ENCODE data around the gene NFAM1.
A peak's percentile ranks its signal among the peaks of the same experiment; 100 is the strongest.

The NFAM1 gene

GRCh38 chr22:42383851-42384417 lies 48.3 kb downstream of the NFAM1 start:
- DNase-seq (ENCODE audit: low read depth in 2 of 2) = no peak

GRCh38 chr22:42383287-42383686 lies 48.9 kb downstream of the NFAM1 start:
- DNase-seq (ENCODE audit: low read depth in 2 of 2) = no peak

GRCh38 chr22:42380769-42381551 lies 51.2 kb downstream of the NFAM1 start:
- no peak for DNase-seq (ENCODE audit: low read depth in 2 of 2)

GRCh38 chr22:42379966-42380537 lies 52.2 kb downstream of the NFAM1 start:
- DNase-seq (ENCODE audit: low read depth in 2 of 2) = no peak

- no peak for DNase-seq (ENCODE audit: low read depth in 2 of 2)
Observed at GRCh38 chr22:42376711-42377554, 55.3 kb downstream of the NFAM1 start.

GRCh38 chr22:42375982-42376381 lies 56.2 kb downstream of the NFAM1 start:
- no peak for DNase-seq (ENCODE audit: low read depth in 2 of 2)

- no peak for DNase-seq (ENCODE audit: low read depth in 2 of 2)
Observed at GRCh38 chr22:42372976-42373375, 59.2 kb downstream of the NFAM1 start.

- DNase-seq (ENCODE audit: low read depth in 2 of 2) = no peak
Observed at GRCh38 chr22:42371501-42371900, 60.7 kb downstream of the NFAM1 start.

GRCh38 chr22:42371099-42371498 lies 61.1 kb downstream of the NFAM1 start:
- DNase-seq (ENCODE audit: low read depth in 2 of 2) = no peak

- peak; percentile 75 to 78 for DNase-seq (ENCODE audit: low read depth in 2 of 2)
Observed at GRCh38 chr22:42369250-42370041, 62.8 kb downstream of the NFAM1 start.

- DNase-seq (ENCODE audit: low read depth in 2 of 2) = peak in 1 of 2 donors; percentile 7
Observed at GRCh38 chr22:42368379-42369249, 63.6 kb downstream of the NFAM1 start.

- no peak for DNase-seq (ENCODE audit: low read depth in 2 of 2)
Observed at GRCh38 chr22:42367980-42368378, 64.2 kb downstream of the NFAM1 start.

- no peak for DNase-seq (ENCODE audit: low read depth in 2 of 2)
Observed at GRCh38 chr22:42366806-42367581, 65.2 kb downstream of the NFAM1 start.

GRCh38 chr22:42365942-42366695 lies 66.1 kb downstream of the NFAM1 start:
- no peak for DNase-seq (ENCODE audit: low read depth in 2 of 2)

- DNase-seq (ENCODE audit: low read depth in 2 of 2) = no peak
Observed at GRCh38 chr22:42365111-42365865, 66.9 kb downstream of the NFAM1 start.

- no peak for DNase-seq (ENCODE audit: low read depth in 2 of 2)
Observed at GRCh38 chr22:42364604-42365110, 67.5 kb downstream of the NFAM1 start.

GRCh38 chr22:42363892-42364291 lies 68.3 kb downstream of the NFAM1 start:
- DNase-seq (ENCODE audit: low read depth in 2 of 2) = no peak

GRCh38 chr22:42361523-42361922 lies 70.7 kb downstream of the NFAM1 start:
- DNase-seq (ENCODE audit: low read depth in 2 of 2) = no peak

Measured in stimulated activated CD8-positive, alpha-beta memory T cell treated with anti-CD3 and anti-CD28 coated beads, Interleukin-2, amount 100 ng/mL, for 48 hours (primary cell).